PC-3 (cell line): Measurements from ENCODE around the gene TSPAN9.

ENCODE experiments used
- CTCF ChIP-seq: fragments of 300-600 bp; sonication (generic); conservative IDR thresholded peaks from 2 replicates; pipeline ENCODE4 v1.5.1; 2017; ENCODE audit warnings: antibody characterized with exemption, low read depth, mild to moderate bottlenecking, low read length
- EZH2phosphoT487 ChIP-seq: fragments of 300-600 bp; sonication (generic); IDR thresholded peaks from 2 replicates; pipeline ENCODE4 v1.6.1; 2018; ENCODE audit warnings: mild to moderate bottlenecking, antibody characterized with exemption, low read length, borderline replicate concordance

- no peak for TF ChIP-seq CTCF
- no peak for TF ChIP-seq EZH2phosphoT487
Observed at GRCh38 chr12:3302401-3303041, 225.3 kb downstream of the TSPAN9 start.
